MM.1S (cell line): ENCODE measurements around the gene AHSA1.

Experiments
- DNase-seq: peaks from one replicate; pipeline ENCODE4 v3.0.0-alpha.2; 2015
- H2AFZ ChIP-seq: fragments of 300-600 bp; sonication (generic); 2 replicates; pipeline ENCODE4 v1.6.0; 2016; ENCODE audit warnings: antibody characterized with exemption, low read length
- H3F3A ChIP-seq: fragments of 300-600 bp; sonication (generic); 2 replicates; pipeline ENCODE4 v1.6.1; 2016; ENCODE audit warnings: mild to moderate bottlenecking, antibody characterized with exemption, low read length, moderate library complexity, mixed read lengths; ENCODE audit not compliant: insufficient read depth
- H3K27ac ChIP-seq: fragments of 300-600 bp; sonication (generic); 2 replicates; pipeline ENCODE4 v1.5.1; 2016; ENCODE audit warnings: mild to moderate bottlenecking, low read length
- H3K27me3 ChIP-seq: fragments of 300-600 bp; sonication (generic); replicated peaks from 2 replicates; pipeline ENCODE4 v1.6.0; 2016; ENCODE audit warnings: low read length; ENCODE audit not compliant: insufficient read depth
- H3K36me3 ChIP-seq: fragments of 300-600 bp; sonication (generic); replicated peaks from 2 replicates; pipeline ENCODE4 v1.6.1; 2016; ENCODE audit warnings: mild to moderate bottlenecking, low read length, mixed read lengths; ENCODE audit not compliant: insufficient read depth
- H3K4me1 ChIP-seq: fragments of 300-600 bp; sonication (generic); 2 replicates; pipeline ENCODE4 v1.6.1; 2016; ENCODE audit warnings: low read length, mixed read lengths
- H3K4me2 ChIP-seq: fragments of 300-600 bp; sonication (generic); 2 replicates; pipeline ENCODE4 v1.6.0; 2016; ENCODE audit warnings: low read depth, low read length
- H3K4me3 ChIP-seq: fragments of 300-600 bp; sonication (generic); 2 replicates; pipeline ENCODE4 v1.5.1; 2016; ENCODE audit warnings: low read length, mixed read lengths
- H3K79me2 ChIP-seq: fragments of 300-600 bp; sonication (generic); 2 replicates; pipeline ENCODE4 v1.6.1; 2016; ENCODE audit warnings: mixed run types, low read length, mixed read lengths
- H3K9ac ChIP-seq: fragments of 300-600 bp; sonication (generic); 2 replicates; pipeline ENCODE4 v1.6.1; 2016; ENCODE audit warnings: low read length, mixed read lengths
- H3K9me2 ChIP-seq: fragments of 300-600 bp; sonication (generic); replicated peaks from 2 replicates; pipeline ENCODE4 v1.6.1; 2016; ENCODE audit warnings: mild to moderate bottlenecking, low read length, mixed read lengths; ENCODE audit not compliant: insufficient read depth
- H3K9me3 ChIP-seq: fragments of 300-600 bp; sonication (generic); replicated peaks from 2 replicates; pipeline ENCODE4 v1.6.1; 2016; ENCODE audit warnings: mild to moderate bottlenecking, low read length, mixed read lengths; ENCODE audit not compliant: insufficient read depth
- H4K20me1 ChIP-seq: fragments of 300-600 bp; sonication (generic); 2 replicates; pipeline ENCODE4 v1.6.1; 2016; ENCODE audit warnings: mild to moderate bottlenecking, low read length, moderate library complexity, mixed read lengths; ENCODE audit not compliant: insufficient read depth
- CTCF ChIP-seq: fragments of 300-600 bp; sonication (generic); IDR thresholded peaks from 2 replicates; pipeline ENCODE4 v1.5.1; 2016; ENCODE audit warnings: antibody characterized with exemption, low read length, mixed read lengths
- EZH2 ChIP-seq: fragments of 300-600 bp; sonication (generic); optimal IDR thresholded peaks from 2 replicates; pipeline ENCODE3; 2017; ENCODE audit warnings: low read depth, mild to moderate bottlenecking, antibody characterized with exemption, low read length, mixed read lengths
- EZH2phosphoT487 ChIP-seq: fragments of 300-600 bp; sonication (generic); IDR thresholded peaks from 2 replicates; pipeline ENCODE4 v1.6.1; 2018; ENCODE audit warnings: antibody characterized with exemption, low read length

AHSA1 gene

GRCh38 chr14:77488558-77488957 is 30.7 kb downstream of the AHSA1 start:
- Histone ChIP-seq H3K27me3 (no peaks in the 10 kb centered on the region), H3K79me2 (no peaks in the 10 kb centered on the region), H3F3A (no peaks in the 10 kb centered on the region), H3K9me3 (no peaks in the 10 kb centered on the region), H3K4me2 (no peak overlapping the region), H3K4me3 (no peak overlapping the region), H3K36me3 (no peaks in the 10 kb centered on the region), H3K27ac (no peak overlapping the region), H2AFZ (no peak overlapping the region), H3K4me1 (no peaks in the 10 kb centered on the region), H3K9me2 (no peaks in the 10 kb centered on the region), H4K20me1 (no peaks in the 10 kb centered on the region), H3K9ac (no peak overlapping the region)
- TF ChIP-seq CTCF (no peak), EZH2 (no peak), EZH2phosphoT487 (no peak)
- DNase-seq, result no peak

- H3K9ac ChIP-seq, result no peak overlapping the region
- DNase-seq, result no peak
- no peaks in the 10 kb centered on the region for H4K20me1 ChIP-seq
- H3K4me3 ChIP-seq, result no peak overlapping the region
- no peak overlapping the region for H3K27ac ChIP-seq
- H3K9me2 ChIP-seq, result no peaks in the 10 kb centered on the region
- H3K9me3 ChIP-seq, result no peaks in the 10 kb centered on the region
- no peaks in the 10 kb centered on the region for H3K79me2 ChIP-seq
- no peaks in the 10 kb centered on the region for H3F3A ChIP-seq
- no peaks in the 10 kb centered on the region for H3K4me1 ChIP-seq
- no peak overlapping the region for H3K4me2 ChIP-seq
- TF ChIP-seq EZH2 (no peak), CTCF (no peak), EZH2phosphoT487 (no peak)
- H2AFZ ChIP-seq, result no peak overlapping the region
- no peaks in the 10 kb centered on the region for H3K36me3 ChIP-seq
- no peaks in the 10 kb centered on the region for H3K27me3 ChIP-seq
Observed at GRCh38 chr14:77489041-77489440, 31.1 kb downstream of the AHSA1 start.

- no peak for DNase-seq
- Histone ChIP-seq H3K4me1 (no peaks in the 10 kb centered on the region), H3K4me3 (no peak overlapping the region), H3K79me2 (no peaks in the 10 kb centered on the region), H3K27ac (no peak overlapping the region), H3K9ac (no peak overlapping the region), H3K36me3 (no peaks in the 10 kb centered on the region), H3K9me2 (no peaks in the 10 kb centered on the region), H4K20me1 (no peaks in the 10 kb centered on the region), H3F3A (no peaks in the 10 kb centered on the region), H2AFZ (no peak overlapping the region), H3K9me3 (no peaks in the 10 kb centered on the region), H3K27me3 (no peaks in the 10 kb centered on the region), H3K4me2 (no peak overlapping the region)
- TF ChIP-seq CTCF (no peak), EZH2phosphoT487 (no peak), EZH2 (no peak)
Observed at GRCh38 chr14:77490347-77490986, 32.6 kb downstream of the AHSA1 start.
